Fibroblast of the aortic adventitia (primary cell): Measurements from ENCODE around the gene KCNJ6. TPM values are rescaled to one million over a fixed set of nuclear protein-coding genes. Genes with fewer than 3 reads are reported as not detected.

Experiments
- DNase-seq: peaks from one replicate; pipeline ENCODE4 v3.0.0-alpha.2; 2010; ENCODE audit warnings: low read depth
- H3K4me3 ChIP-seq: 2 replicates; pipeline ENCODE4 v1.5.1; 2011; ENCODE audit warnings: low read depth, mild to moderate bottlenecking, control low read depth, low read length, moderate library complexity
- CTCF ChIP-seq: IDR thresholded peaks from 2 replicates; pipeline ENCODE4 v1.5.1; 2011; ENCODE audit warnings: mild to moderate bottlenecking, low read length, control low read depth, inconsistent platforms; ENCODE audit not compliant: insufficient read depth
- total RNA-seq: library from RNA; depleted of rRNA; stranded (reverse); fragments of >200 nt; gene quantifications from 2 replicates; pipeline ENCODE4 v1.2.3, GENCODE V29; 2012; ENCODE audit warnings: low replicate concordance

The KCNJ6 gene
- total RNA-seq, 1 donor, result under 0.01 TPM

GRCh38 chr21:37696936-37697335 lies 219.3 kb downstream of the KCNJ6 start:
- no peak for TF ChIP-seq CTCF
- DNase-seq, result no peak
- no peak overlapping the region for H3K4me3 ChIP-seq

DNA sequence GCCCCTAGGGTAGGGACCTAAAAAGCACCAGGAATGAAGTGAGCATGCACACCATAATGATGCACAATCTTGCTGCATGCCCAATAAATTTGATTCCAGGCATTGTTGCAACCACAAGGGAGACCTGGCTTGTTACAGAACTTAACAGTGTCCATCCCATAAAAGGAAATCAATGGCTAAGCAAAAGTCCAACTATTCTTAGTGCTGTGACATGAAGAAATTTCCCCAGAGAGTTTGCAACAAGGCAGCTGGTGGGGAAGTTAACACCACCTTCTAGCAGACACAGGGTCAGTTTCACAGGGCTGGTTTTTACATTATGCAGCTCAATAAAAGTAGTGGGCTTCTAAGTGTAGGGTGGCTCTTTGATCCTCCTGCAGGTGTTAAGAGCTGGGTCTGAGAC lies 221.1 kb downstream of the KCNJ6 start:
- DNase-seq, result no peak
- no peak overlapping the region for H3K4me3 ChIP-seq
- no peak for TF ChIP-seq CTCF

DNA sequence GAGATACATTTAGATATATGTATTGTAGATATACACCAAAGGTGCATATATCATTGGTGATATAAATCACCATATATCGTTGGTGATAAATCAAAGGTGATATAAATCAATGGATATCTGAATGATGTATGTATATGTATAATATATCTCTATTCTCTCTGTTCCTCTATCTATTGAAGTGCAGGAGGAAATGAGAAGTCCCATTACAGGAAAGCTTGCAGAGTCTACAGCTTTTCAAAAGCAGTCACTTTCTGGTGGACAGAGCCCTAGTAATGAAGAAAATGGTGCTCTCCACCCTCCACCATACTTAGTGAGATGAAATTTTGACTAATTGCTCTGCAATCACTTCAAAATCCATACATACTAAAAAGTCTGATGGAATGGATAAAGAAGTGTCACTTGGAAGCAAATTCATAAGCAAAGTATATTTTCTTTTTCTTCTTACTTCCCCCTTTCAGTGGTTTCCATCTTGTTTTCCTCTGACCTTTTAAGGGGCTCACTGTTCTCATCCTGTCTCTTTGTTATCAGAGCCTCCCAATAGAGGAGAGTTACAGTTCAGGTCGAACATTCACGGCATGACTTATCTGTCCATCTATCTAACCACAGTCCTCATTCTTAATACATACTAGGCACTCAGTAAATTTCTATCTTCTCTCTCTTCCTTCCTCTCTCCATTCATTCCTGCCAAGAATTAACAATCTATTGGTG lies 227.2 kb downstream of the KCNJ6 start:
- DNase-seq, result no peak
- no peak overlapping the region for H3K4me3 ChIP-seq
- TF ChIP-seq CTCF, result no peak

- no peak overlapping the region for H3K4me3 ChIP-seq
- peak; percentile 6 for DNase-seq
- no peak for TF ChIP-seq CTCF
These were observed 229.1 kb downstream of the KCNJ6 start for GRCh38 chr21:37686991-37687810.

DNA sequence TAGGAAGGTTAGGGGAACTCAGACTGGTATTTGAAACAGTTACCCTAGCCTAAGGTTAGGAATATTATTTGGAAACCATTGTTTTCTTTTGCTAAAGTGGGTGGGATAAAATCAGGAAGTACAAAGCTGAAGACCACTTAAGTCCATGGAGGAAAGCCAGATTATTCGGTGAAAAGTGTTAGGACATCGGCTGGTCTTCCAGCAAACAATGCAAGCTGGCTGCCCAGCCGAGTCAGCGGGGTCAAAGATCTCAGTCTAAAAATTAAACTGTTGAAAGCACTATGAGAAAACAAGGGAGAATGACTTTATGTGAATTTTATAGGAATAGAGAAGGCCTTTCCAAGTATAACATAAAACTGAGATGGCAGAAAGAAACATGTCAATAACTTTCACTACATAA lies 231.7 kb downstream of the KCNJ6 start:
- no peak overlapping the region for H3K4me3 ChIP-seq
- DNase-seq, result no peak
- TF ChIP-seq CTCF, result no peak

GRCh38 chr21:37684115-37684493 lies 232.2 kb downstream of the KCNJ6 start:
- TF ChIP-seq CTCF, result no peak
- DNase-seq, result no peak
- H3K4me3 ChIP-seq, result no peak overlapping the region
